ENCODE measurements around the gene GAPDHS. TPM values are rescaled to one million over a fixed set of nuclear protein-coding genes. Genes with fewer than 3 reads are reported as not detected.
A peak's percentile ranks its signal among the peaks of the same experiment; 100 is the strongest.

The GAPDHS gene
- total and polyA plus RNA-seq, 7 experiments from 2014 or later: not detected

DNA sequence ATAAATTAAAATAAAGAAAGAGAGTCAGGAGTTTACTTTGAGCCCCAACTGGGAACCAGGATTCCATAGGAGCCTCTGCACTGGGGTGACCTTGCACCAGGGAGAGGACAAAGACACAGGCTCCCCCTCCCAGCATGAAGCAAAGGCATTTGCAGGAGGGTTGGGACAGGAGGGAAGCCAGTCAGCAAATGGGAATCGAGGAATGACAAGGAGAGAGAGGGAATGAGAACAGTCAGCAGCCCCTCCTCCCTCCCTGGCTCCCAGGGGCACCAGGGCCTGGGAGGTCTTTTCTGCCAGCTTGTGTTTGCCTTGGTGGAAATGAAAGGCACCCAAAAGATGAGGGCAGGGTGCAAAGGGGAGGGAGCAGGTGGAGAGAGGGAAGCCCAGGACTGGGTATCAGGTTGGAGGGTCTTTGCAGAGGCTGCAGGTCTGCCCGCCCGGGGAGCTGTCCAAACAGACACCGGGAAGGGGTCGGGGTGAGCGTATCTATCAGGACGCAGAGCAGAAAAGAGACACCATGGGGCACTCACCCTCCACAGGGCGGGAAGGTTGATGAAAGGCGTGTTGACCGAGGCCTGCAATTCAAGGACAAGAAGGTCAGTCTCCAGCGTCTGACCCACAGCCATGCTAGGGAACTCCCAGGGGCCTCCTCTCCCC, 8.9 kb upstream of the GAPDHS start:
- Histone ChIP-seq H3K27me3 (ENCODE audit: control insufficient read depth in 2 of 2, insufficient read depth in 2 of 2, low read length in 2 of 2) (no peaks in the 10 kb centered on the region), H3K27ac (ENCODE audit: low read depth, low read length) (no peak overlapping the region), H3K4me1 (ENCODE audit: control insufficient read depth in 2 of 2, insufficient read depth in 2 of 2, low read length in 2 of 2) (no peaks in the 10 kb centered on the region), H3K36me3 (ENCODE audit: control insufficient read depth in 2 of 3, insufficient read depth in 3 of 3, low read length in 3 of 3) (no peaks in the 10 kb centered on the region), H3K9me3 (ENCODE audit: control insufficient read depth in 2 of 3, low read length in 3 of 3) (no peaks in the 10 kb centered on the region), H3K4me3 (ENCODE audit: low read length) (no peak overlapping the region)
- no peak overlapping the region for H3K4me3 Mint-ChIP-seq
- no peak overlapping the region for H3K27ac Mint-ChIP-seq
- H3K36me3 Mint-ChIP-seq: no peaks in the 10 kb centered on the region
- no peaks in the 10 kb centered on the region for H3K9me3 Mint-ChIP-seq
- DNase-seq: no peak
- no peak for ATAC-seq
- ChIA-PET CTCF (no interaction called here), POLR2A (no interaction called here)
- H3K27me3 Mint-ChIP-seq: peaks cover 11 to 28% (median 25%) of the 10 kb centered on the region in 5 donors
- H3K4me1 Mint-ChIP-seq: peaks cover 0 to 2% (median 0%) of the 10 kb centered on the region in 7 donors
- intact Hi-C loops (cut with micrococcal nuclease): no loop called here

DNA sequence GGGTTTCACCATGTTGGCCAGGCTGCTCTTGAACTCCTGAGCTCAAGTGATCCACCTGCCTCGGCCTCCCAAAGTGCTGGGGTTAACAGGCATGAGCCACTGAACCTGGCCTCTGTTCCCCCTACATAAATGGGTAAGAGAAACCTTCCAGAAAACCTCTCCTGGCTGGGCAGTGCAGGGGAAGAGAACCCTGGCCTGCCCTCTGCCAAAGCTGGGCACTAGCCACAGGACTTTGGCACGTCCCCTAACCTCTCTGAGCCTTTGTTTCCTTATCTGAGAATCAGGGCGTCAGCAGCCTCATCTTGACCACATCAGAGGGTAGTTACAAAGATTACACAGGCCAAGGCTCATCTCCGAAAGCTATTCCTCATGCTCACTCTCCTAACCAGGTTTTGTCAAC, 7.4 kb upstream of the GAPDHS start:
- CTCF ChIA-PET: no interaction called here
- Mint-ChIP-seq H3K4me1 (no peaks in the 10 kb centered on the region), H3K27me3 (peaks cover 15 to 32% (median 27%) of the 10 kb centered on the region in 5 donors)

DNA sequence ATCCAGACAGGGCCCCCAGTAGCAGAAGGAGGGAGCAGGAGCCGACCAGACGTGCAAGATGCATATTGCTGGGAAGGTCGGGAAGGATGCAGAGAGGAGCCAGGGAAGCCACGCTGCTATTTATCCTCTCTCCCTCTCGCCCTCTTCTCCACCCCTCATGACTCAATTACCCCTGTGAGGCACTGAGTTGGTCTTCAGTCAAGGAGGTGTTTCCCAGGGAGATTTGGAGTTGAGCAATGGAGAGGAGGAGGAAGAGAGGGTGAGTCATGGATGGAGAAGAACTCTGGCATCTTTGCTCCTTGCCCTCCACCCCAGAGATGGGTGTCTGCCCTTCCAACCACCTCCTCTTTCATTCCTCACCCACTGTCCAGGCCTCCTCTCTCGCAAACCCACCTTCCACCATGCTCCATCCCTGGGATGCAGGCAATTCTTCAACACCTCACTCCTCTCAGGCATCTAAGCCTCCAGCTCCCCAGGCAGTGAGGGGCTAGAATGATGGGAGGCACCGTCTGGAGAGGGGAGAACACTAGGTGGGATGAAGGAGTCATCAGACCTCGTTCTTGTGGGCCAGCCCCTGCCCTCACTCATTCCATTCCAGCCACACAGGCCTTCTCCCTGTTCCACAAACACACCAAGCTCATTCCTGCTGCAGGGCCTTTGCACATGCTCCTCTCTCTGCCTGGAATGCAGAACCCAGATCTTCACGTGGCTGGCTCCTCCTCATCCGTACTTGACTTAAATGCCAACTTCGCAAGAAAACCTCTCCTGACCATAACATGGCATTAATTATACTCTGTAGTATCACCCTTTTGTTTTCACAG, 4.8 kb upstream of the GAPDHS start, which contains the start of gene SBSN:
SBSN (minus strand) TSS at position 94 of the 821 bp plus-strand sequence; CDS start at position 64, 30 bp downstream.
- Mint-ChIP-seq H3K36me3 (peaks cover 0 to 4% (median 0%) of the 10 kb centered on the region in 5 donors), H3K27me3 (peaks cover 22 to 42% (median 31%) of the 10 kb centered on the region in 5 donors), H3K9me3 (no peaks in the 10 kb centered on the region), H3K4me3 (no peak within 1 kb of the TSS), H3K27ac (peak within 1 kb of the TSS in 1 of 9 donors; percentile 16), H3K4me1 (peaks cover 0 to 8% (median 6%) of the 10 kb centered on the region in 7 donors)
- CTCF ChIA-PET: no interaction called here
- POLR2A ChIA-PET: no interaction called here
- H3K36me3 ChIP-seq (ENCODE audit: control insufficient read depth in 2 of 3, insufficient read depth in 3 of 3, low read length in 3 of 3): no peaks in the 10 kb centered on the region
- H3K27ac ChIP-seq (ENCODE audit: low read depth, low read length): no peak within 1 kb of the TSS
- H3K27me3 ChIP-seq (ENCODE audit: control insufficient read depth in 2 of 2, insufficient read depth in 2 of 2, low read length in 2 of 2): no peaks in the 10 kb centered on the region
- no peak for DNase-seq
- no peak within 1 kb of the TSS for H3K4me3 ChIP-seq (ENCODE audit: low read length)
- H3K4me1 ChIP-seq (ENCODE audit: control insufficient read depth in 2 of 2, insufficient read depth in 2 of 2, low read length in 2 of 2): peaks cover 0 to 2% of the 10 kb centered on the region in 2 donors
- ATAC-seq: no peak
- no peaks in the 10 kb centered on the region for H3K9me3 ChIP-seq (ENCODE audit: control insufficient read depth in 2 of 3, low read length in 3 of 3)
- intact Hi-C loops (cut with micrococcal nuclease): no loop called here

More for the DNA sequence above, 7.4 kb upstream of the GAPDHS start:
- Histone ChIP-seq H3K27me3 (ENCODE audit: control insufficient read depth in 2 of 2, insufficient read depth in 2 of 2, low read length in 2 of 2) (no peaks in the 10 kb centered on the region), H3K36me3 (ENCODE audit: control insufficient read depth in 2 of 3, insufficient read depth in 3 of 3, low read length in 3 of 3) (no peaks in the 10 kb centered on the region), H3K27ac (ENCODE audit: low read depth, low read length) (no peak overlapping the region), H3K4me3 (ENCODE audit: low read length) (no peak overlapping the region), H3K4me1 (ENCODE audit: control insufficient read depth in 2 of 2, insufficient read depth in 2 of 2, low read length in 2 of 2) (no peaks in the 10 kb centered on the region), H3K9me3 (ENCODE audit: control insufficient read depth in 2 of 3, low read length in 3 of 3) (no peaks in the 10 kb centered on the region)
- no peak for DNase-seq
- POLR2A ChIA-PET: no interaction called here
- Mint-ChIP-seq H3K4me3 (no peak overlapping the region), H3K27ac (no peak overlapping the region), H3K36me3 (no peaks in the 10 kb centered on the region), H3K9me3 (no peaks in the 10 kb centered on the region)
- no peak for ATAC-seq
- intact Hi-C loops (cut with micrococcal nuclease): no loop called here

DNA sequence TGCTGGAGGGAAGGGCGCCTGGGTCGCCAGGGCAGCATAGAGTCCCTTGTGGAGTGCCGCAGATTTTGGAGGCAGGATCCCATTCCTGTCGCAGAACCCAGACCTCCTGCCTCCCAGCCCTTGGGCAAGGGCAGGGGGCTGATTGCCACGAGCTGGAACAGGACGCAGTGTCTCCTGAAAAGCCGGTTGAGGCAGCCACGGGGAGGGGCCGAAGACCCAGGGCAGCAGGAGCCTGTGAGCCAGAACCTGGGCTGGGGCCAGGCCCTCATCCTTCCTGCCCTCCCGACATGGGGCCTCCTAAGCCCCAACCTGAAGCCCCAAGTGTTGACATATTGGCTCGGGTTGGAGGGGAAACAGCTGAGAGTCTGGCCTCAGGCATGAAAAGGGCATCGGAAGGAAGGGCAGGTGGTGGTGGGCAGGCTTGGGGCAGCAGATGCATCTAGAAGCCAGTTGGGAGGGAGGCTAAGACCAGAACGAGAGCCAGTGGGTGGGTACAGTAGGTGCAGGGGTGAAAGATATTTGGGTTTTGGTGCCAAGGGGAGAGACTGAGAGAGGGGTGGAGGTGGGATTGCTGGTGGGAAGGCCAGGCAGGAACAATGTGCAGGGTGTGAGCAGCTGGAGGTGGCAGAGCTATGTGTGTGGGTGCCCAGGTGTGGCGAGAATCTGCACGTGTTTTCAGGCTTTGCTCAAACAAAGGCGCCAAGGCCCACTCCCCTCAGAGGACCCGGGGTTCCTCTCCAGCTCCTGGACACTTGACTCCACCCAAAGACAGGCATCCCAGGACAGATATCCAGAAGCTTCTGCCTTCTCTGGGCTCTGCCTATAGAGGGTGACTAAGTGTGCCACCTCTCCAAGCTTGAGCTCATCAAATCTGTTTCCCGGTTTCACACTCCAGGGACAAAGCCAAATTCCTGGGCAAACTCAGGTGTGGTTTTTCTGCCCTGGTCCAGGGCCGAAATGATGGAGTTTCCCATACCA, 3.7 kb upstream of the GAPDHS start:
- H3K4me1 ChIP-seq (ENCODE audit: control insufficient read depth in 2 of 2, insufficient read depth in 2 of 2, low read length in 2 of 2): peaks cover 0 to 3% of the 10 kb centered on the region in 2 donors
- H3K27me3 ChIP-seq (ENCODE audit: control insufficient read depth in 2 of 2, insufficient read depth in 2 of 2, low read length in 2 of 2): no peaks in the 10 kb centered on the region
- DNase-seq: no peak
- ChIA-PET POLR2A (no interaction called here), CTCF (interaction anchor here (0.6 kb wide), 1 partner anchor 33 kb away, joined by 3 read pairs; no protein-coding TSS in a partner anchor)
- no peaks in the 10 kb centered on the region for H3K9me3 ChIP-seq (ENCODE audit: control insufficient read depth in 2 of 3, low read length in 3 of 3)
- no peak overlapping the region for H3K4me3 ChIP-seq (ENCODE audit: low read length)
- H3K36me3 ChIP-seq (ENCODE audit: control insufficient read depth in 2 of 3, insufficient read depth in 3 of 3, low read length in 3 of 3): no peaks in the 10 kb centered on the region
- Mint-ChIP-seq H3K36me3 (peaks cover 0 to 4% (median 0%) of the 10 kb centered on the region in 5 donors), H3K4me1 (peaks cover 5 to 17% (median 14%) of the 10 kb centered on the region in 7 donors), H3K4me3 (no peak overlapping the region), H3K27ac (no peak overlapping the region), H3K27me3 (peaks cover 19 to 39% (median 30%) of the 10 kb centered on the region in 5 donors), H3K9me3 (no peaks in the 10 kb centered on the region)
- no peak overlapping the region for H3K27ac ChIP-seq (ENCODE audit: low read depth, low read length)
- intact Hi-C loops (cut with micrococcal nuclease): no loop called here
- ATAC-seq: no peak

DNA sequence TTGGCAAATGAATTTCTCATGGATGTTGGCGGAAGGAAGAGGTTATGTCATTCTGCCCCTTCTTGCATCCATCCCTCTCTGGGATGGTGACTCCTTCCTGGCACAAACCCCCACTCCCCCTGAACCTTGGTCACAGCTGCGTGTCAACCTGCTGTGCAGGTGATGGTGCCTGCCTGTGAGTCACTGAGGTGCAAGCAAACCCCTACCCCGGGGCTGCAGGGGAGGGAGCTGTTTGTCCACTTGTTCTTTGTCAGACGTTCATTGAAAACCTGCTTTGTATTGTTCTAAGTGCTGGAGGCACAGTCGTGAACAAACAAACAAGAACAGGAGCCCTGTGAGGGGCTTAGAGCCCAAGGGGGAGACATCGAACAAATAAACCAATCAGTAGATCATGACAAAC, 2.0 kb upstream of the GAPDHS start:
- Histone ChIP-seq H3K36me3 (ENCODE audit: control insufficient read depth in 2 of 3, insufficient read depth in 3 of 3, low read length in 3 of 3) (no peaks in the 10 kb centered on the region), H3K4me1 (ENCODE audit: control insufficient read depth in 2 of 2, insufficient read depth in 2 of 2, low read length in 2 of 2) (peaks cover 0 to 3% of the 10 kb centered on the region in 2 donors), H3K9me3 (ENCODE audit: control insufficient read depth in 2 of 3, low read length in 3 of 3) (no peaks in the 10 kb centered on the region), H3K4me3 (ENCODE audit: low read length) (no peak overlapping the region), H3K27ac (ENCODE audit: low read depth, low read length) (no peak overlapping the region), H3K27me3 (ENCODE audit: control insufficient read depth in 2 of 2, insufficient read depth in 2 of 2, low read length in 2 of 2) (no peaks in the 10 kb centered on the region)
- ChIA-PET CTCF (interaction anchor here (0.6 to 1.3 kb wide), 2 partner anchors 21 to 1229 kb away, joined by 3 to 4 read pairs; no protein-coding TSS in a partner anchor), POLR2A (no interaction called here)
- Mint-ChIP-seq H3K27me3 (peaks cover 19 to 43% (median 30%) of the 10 kb centered on the region in 5 donors), H3K4me3 (no peak overlapping the region), H3K9me3 (no peaks in the 10 kb centered on the region), H3K36me3 (peaks cover 0 to 4% (median 0%) of the 10 kb centered on the region in 5 donors), H3K4me1 (peaks cover 5 to 17% (median 14%) of the 10 kb centered on the region in 7 donors), H3K27ac (peak overlapping the region in 1 of 9 donors; percentile 43)
- intact Hi-C loops (cut with micrococcal nuclease): no loop called here
- ATAC-seq (no peak), DNase-seq (no peak)

DNA sequence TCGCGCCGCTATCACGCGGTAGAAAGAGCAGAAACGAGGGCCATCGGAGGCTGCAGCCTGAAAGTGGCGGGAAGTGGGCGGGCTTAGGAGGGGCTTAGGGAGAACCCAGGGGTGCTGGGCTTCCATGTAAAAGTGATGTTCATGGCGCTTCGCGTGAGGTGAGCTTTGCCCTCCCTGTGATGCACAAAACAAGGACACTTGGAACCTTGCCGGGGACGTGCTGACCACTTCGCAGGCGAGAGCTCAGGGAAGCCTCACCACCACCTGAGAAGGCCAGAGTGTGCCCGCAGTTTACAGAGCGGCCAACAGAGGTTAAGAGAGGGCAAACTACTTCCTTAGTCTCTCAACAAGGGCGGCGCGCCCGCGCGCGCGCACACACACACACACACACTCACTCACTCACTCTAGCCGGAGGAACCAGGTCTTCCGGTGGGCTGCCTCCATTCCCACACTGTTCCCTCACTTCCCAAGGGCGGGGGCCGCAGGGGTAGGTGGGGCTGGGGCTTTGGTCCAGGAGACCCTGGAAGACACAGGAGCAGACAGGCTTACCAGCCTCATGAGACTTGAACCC, 651 bp downstream of the GAPDHS start:
- H3K4me3 Mint-ChIP-seq: peak overlapping the region; percentile 65 to 90 (median 80)
- intact Hi-C loops (cut with micrococcal nuclease): no loop called here
- CTCF ChIA-PET: no interaction called here
- no peaks in the 10 kb centered on the region for H3K36me3 ChIP-seq (ENCODE audit: control insufficient read depth in 2 of 3, insufficient read depth in 3 of 3, low read length in 3 of 3)
- peak overlapping the region in 8 of 9 donors; percentile 10 to 84 (median 54) for H3K27ac Mint-ChIP-seq
- H3K36me3 Mint-ChIP-seq: peaks cover 0 to 4% (median 0%) of the 10 kb centered on the region in 5 donors
- H3K27me3 Mint-ChIP-seq: peaks cover 5 to 37% (median 10%) of the 10 kb centered on the region in 5 donors
- DNase-seq (peak in 8 of 9 donors; percentile 26 to 67 (median 52)), ATAC-seq (peak; percentile 90)
- no peaks in the 10 kb centered on the region for H3K27me3 ChIP-seq (ENCODE audit: control insufficient read depth in 2 of 2, insufficient read depth in 2 of 2, low read length in 2 of 2)
- POLR2A ChIA-PET: no interaction called here
- peak overlapping the region; percentile 45 for H3K4me3 ChIP-seq (ENCODE audit: low read length)
- H3K4me1 Mint-ChIP-seq: peaks cover 5 to 17% (median 14%) of the 10 kb centered on the region in 7 donors
- H3K27ac ChIP-seq (ENCODE audit: low read depth, low read length): no peak overlapping the region
- no peaks in the 10 kb centered on the region for H3K9me3 ChIP-seq (ENCODE audit: control insufficient read depth in 2 of 3, low read length in 3 of 3)
- H3K9me3 Mint-ChIP-seq: no peaks in the 10 kb centered on the region
- H3K4me1 ChIP-seq (ENCODE audit: control insufficient read depth in 2 of 2, insufficient read depth in 2 of 2, low read length in 2 of 2): peaks cover 0 to 3% of the 10 kb centered on the region in 2 donors

Data from naive thymus-derived CD4-positive, alpha-beta T cell (primary cell).